Measurements from ENCODE around the gene RTL3. TPM values are rescaled to one million over a fixed set of nuclear protein-coding genes. Genes with fewer than 3 reads are reported as not detected.

RTL3 gene
- total and polyA plus RNA-seq, 9 of the 15 experiments (the other 6 are each of a cell fraction or from before 2014, with no cell fraction given) = not detected

DNA sequence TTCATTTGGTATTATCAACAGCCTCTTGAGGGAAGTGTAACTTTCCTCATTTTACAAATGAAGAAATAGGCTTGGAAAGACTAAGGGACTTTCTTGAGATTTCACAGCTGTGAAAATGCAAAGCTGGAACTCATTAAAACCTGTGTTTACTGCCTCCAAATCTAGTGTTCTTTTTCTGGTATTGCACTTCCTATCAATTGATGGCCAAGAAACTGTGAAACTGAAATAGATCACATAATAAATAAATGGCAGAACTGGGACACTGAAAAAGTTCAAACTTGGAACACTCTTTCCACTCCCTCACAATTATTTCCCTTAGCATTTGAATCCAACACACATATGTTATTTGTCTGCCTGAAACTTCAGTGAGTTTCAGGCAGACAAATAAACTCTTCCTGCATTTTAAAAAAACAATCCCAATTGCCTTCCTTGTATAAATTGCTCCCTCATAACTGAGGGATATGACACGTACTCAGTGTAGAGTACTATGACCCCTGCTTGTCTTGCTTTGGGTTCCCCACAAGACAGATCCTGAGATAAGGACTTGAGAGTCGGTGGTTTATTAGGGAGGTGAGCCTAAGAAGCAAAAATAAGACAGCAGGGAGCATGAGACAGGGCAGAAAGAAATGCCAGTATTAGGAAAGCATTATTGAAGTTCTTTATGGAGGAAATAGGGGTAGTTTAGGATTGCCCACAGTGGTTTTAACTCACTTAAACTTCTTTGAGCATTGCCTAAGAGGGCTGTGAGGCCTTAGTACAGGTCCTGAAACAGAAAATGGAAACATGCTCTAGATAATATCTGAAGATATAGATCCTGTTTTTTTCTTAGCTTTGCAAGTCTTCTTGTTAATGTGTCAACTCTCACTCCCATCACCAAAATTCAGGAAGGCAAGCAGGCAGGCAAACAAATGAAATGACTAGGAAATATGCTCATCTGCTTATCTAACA, 33.9 kb downstream of the RTL3 start:
- no TSS peak for BruUV-seq (replicated peaks)
- TF ChIP-seq, protein P1, sequence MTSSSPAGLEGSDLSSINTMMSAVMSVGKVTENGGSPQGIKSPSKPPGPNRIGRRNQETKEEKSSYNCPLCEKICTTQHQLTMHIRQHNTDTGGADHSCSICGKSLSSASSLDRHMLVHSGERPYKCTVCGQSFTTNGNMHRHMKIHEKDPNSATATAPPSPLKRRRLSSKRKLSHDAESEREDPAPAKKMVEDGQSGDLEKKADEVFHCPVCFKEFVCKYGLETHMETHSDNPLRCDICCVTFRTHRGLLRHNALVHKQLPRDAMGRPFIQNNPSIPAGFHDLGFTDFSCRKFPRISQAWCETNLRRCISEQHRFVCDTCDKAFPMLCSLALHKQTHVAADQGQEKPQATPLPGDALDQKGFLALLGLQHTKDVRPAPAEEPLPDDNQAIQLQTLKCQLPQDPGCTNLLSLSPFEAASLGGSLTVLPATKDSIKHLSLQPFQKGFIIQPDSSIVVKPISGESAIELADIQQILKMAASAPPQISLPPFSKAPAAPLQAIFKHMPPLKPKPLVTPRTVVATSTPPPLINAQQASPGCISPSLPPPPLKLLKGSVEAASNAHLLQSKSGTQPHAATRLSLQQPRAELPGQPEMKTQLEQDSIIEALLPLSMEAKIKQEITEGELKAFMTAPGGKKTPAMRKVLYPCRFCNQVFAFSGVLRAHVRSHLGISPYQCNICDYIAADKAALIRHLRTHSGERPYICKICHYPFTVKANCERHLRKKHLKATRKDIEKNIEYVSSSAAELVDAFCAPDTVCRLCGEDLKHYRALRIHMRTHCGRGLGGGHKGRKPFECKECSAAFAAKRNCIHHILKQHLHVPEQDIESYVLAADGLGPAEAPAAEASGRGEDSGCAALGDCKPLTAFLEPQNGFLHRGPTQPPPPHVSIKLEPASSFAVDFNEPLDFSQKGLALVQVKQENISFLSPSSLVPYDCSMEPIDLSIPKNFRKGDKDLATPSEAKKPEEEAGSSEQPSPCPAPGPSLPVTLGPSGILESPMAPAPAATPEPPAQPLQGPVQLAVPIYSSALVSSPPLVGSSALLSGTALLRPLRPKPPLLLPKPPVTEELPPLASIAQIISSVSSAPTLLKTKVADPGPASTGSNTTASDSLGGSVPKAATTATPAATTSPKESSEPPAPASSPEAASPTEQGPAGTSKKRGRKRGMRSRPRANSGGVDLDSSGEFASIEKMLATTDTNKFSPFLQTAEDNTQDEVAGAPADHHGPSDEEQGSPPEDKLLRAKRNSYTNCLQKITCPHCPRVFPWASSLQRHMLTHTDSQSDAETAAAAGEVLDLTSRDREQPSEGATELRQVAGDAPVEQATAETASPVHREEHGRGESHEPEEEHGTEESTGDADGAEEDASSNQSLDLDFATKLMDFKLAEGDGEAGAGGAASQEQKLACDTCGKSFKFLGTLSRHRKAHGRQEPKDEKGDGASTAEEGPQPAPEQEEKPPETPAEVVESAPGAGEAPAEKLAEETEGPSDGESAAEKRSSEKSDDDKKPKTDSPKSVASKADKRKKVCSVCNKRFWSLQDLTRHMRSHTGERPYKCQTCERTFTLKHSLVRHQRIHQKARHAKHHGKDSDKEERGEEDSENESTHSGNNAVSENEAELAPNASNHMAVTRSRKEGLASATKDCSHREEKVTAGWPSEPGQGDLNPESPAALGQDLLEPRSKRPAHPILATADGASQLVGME (CRISPR knock-in tag; IDR thresholded peaks at IDR 0.05) = no peak
- no peak for TF ChIP-seq CHD1 (IDR thresholded peaks at IDR 0.05; ENCODE audit: low read length)
- TF ChIP-seq, protein P2, sequence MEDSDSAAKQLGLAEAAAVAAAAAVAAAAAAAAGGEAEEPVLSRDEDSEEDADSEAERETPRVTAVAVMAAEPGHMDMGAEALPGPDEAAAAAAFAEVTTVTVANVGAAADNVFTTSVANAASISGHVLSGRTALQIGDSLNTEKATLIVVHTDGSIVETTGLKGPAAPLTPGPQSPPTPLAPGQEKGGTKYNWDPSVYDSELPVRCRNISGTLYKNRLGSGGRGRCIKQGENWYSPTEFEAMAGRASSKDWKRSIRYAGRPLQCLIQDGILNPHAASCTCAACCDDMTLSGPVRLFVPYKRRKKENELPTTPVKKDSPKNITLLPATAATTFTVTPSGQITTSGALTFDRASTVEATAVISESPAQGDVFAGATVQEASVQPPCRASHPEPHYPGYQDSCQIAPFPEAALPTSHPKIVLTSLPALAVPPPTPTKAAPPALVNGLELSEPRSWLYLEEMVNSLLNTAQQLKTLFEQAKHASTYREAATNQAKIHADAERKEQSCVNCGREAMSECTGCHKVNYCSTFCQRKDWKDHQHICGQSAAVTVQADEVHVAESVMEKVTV (CRISPR knock-in tag; IDR thresholded peaks at IDR 0.05) = no peak
- H3K36me3 ChIP-seq (ENCODE audit: control insufficient read depth, insufficient read depth, low read length) = no peaks in the 10 kb centered on the region
- WGBS (ENCODE audit: insufficient coverage, low coverage, missing lambda C conversion rate) = 0% methylated on average over 2 of the region's 2 CpGs
- ATAC-seq (no peak), FAIRE-seq (no peak), DNase-seq (ENCODE audit: extremely low read depth in 1 of 4, low spot score in 3 of 4) (no peak)
- H3K4me2 ChIP-seq (ENCODE audit: insufficient read depth, low read length) = no peak overlapping the region
- intact Hi-C loops (cut with micrococcal nuclease) (no loop called here), in situ Hi-C loops (cut with MboI) (no loop called here)
- no peak overlapping the region for H3K27ac ChIP-seq (ENCODE audit: extremely low read depth, low read depth, low read length)
- no peaks in the 10 kb centered on the region for H3K27me3 ChIP-seq (ENCODE audit: control insufficient read depth in 2 of 2, insufficient read depth in 2 of 2, low read length in 2 of 2)
- no peaks in the 10 kb centered on the region for H3K9me3 ChIP-seq (replicated peaks; ENCODE audit: control insufficient read depth, insufficient read depth, low read depth, low read length)
- H2AFZ ChIP-seq (ENCODE audit: low read depth, low read length) = no peak overlapping the region
- H3K9ac ChIP-seq (ENCODE audit: insufficient read depth in 1 of 2, low read depth in 2 of 2, low read length in 2 of 2) = no peak overlapping the region
- POLR2A ChIA-PET = no interaction called here
- no peaks in the 10 kb centered on the region for H3K9me1 ChIP-seq (ENCODE audit: control insufficient read depth, insufficient read depth, low read length)
- H4K20me1 ChIP-seq (replicated peaks; ENCODE audit: control insufficient read depth, insufficient read depth, low read length) = no peaks in the 10 kb centered on the region
- no peaks in the 10 kb centered on the region for H3K79me2 ChIP-seq (ENCODE audit: control insufficient read depth, insufficient read depth, low read length)
- H3K4me3 ChIP-seq = no peak overlapping the region
- CTCF ChIA-PET (ENCODE audit: low intra/inter-chr PET ratio) = no interaction called here
- no peaks in the 10 kb centered on the region for H3K4me1 ChIP-seq (replicated peaks in 1 of 2; ENCODE audit: control insufficient read depth in 2 of 2, insufficient read depth in 2 of 2, low read length in 2 of 2)

Measured in K562 (cell line).